GM20000 (cell line): ENCODE data around the gene STK32A.

Experiments
- DNase-seq: peaks from one replicate; pipeline ENCODE4 v3.0.0; 2012; ENCODE audit warnings: low spot score
- CTCF ChIP-seq: IDR thresholded peaks from 2 replicates; pipeline ENCODE4 v1.5.1; 2012; ENCODE audit warnings: mild to moderate bottlenecking, control low read depth; ENCODE audit errors: extremely low read depth, missing control alignments

STK32A gene

GRCh38 chr5:147303976-147304375 lies 69.2 kb downstream of the STK32A start:
- DNase-seq, result no peak
- TF ChIP-seq CTCF, result no peak

GRCh38 chr5:147305147-147305546 lies 70.3 kb downstream of the STK32A start:
- no peak for DNase-seq
- no peak for TF ChIP-seq CTCF

- DNase-seq, result no peak
- TF ChIP-seq CTCF, result no peak
Observed at GRCh38 chr5:147306351-147306750, 71.5 kb downstream of the STK32A start.

- no peak for DNase-seq
- TF ChIP-seq CTCF, result no peak
Observed at GRCh38 chr5:147307170-147307569, 72.3 kb downstream of the STK32A start.

GRCh38 chr5:147309621-147310020 lies 74.8 kb downstream of the STK32A start:
- TF ChIP-seq CTCF, result no peak
- DNase-seq, result no peak

- TF ChIP-seq CTCF, result no peak
- no peak for DNase-seq
Observed at GRCh38 chr5:147310059-147310704, 75.4 kb downstream of the STK32A start.

- TF ChIP-seq CTCF, result no peak
- DNase-seq, result no peak
Observed at GRCh38 chr5:147317978-147318684, 83.3 kb downstream of the STK32A start.
